HFF-Myc (cell line): Measurements from ENCODE around the gene FAM53B.

Source experiments
- DNase-seq: peaks from one replicate; pipeline ENCODE4 v3.0.0-alpha.2; 2011; ENCODE audit warnings: low read depth; ENCODE audit errors: extremely low read depth
- H3K4me3 ChIP-seq: replicated peaks from 2 replicates; pipeline ENCODE4 v1.5.1; 2011; ENCODE audit warnings: low read depth, mild to moderate bottlenecking, control low read depth, low read length
- TF ChIP-seq, protein P1 (sequence below): IDR thresholded peaks from 2 replicates; pipeline ENCODE4 v1.5.1; 2012; ENCODE audit warnings: mild to moderate bottlenecking, low read depth, low read length, control low read depth; ENCODE audit errors: missing control alignments

The FAM53B gene

DNA sequence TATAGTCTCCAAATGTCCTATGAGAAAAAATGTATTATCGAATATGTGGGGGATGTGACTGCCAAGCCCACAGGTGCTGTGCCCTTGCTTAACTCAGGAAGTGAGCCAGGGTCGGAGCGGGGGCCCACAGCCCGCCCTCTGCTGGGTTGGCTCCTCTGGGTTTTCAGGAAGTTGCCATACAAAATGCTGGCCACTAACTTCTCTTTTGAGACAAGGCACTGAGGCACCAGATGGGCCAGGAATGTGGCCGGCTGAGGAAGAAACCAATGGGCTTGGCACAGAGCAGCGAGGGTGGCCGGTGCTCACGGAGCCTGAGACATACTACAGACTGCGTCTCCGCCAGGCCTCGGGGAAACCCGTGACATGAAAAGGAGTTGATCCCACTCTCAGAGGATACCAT, 58.9 kb downstream of the FAM53B start:
- no peak for DNase-seq
- TF ChIP-seq, protein P1, sequence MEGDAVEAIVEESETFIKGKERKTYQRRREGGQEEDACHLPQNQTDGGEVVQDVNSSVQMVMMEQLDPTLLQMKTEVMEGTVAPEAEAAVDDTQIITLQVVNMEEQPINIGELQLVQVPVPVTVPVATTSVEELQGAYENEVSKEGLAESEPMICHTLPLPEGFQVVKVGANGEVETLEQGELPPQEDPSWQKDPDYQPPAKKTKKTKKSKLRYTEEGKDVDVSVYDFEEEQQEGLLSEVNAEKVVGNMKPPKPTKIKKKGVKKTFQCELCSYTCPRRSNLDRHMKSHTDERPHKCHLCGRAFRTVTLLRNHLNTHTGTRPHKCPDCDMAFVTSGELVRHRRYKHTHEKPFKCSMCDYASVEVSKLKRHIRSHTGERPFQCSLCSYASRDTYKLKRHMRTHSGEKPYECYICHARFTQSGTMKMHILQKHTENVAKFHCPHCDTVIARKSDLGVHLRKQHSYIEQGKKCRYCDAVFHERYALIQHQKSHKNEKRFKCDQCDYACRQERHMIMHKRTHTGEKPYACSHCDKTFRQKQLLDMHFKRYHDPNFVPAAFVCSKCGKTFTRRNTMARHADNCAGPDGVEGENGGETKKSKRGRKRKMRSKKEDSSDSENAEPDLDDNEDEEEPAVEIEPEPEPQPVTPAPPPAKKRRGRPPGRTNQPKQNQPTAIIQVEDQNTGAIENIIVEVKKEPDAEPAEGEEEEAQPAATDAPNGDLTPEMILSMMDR: no peak
- H3K4me3 ChIP-seq: no peak overlapping the region

DNA sequence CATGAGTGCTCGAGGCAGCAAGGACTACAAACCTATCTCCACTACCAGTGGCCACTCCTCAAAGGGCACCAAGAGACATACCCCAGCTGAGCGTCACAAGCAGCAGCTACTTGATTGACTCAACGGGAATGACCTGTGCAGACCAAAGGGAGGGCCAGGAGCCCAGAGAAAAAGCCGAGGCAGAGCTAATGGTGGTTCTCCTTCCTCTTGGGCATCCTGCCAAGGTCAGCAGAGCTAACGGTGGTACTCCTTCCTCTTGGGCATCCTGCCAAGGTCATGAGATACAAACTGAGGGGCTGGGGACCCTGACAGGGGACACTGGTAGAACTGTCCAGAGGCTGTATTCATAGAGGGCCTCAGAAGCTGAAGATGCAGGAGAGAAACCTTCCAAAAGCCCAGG, 60.4 kb downstream of the FAM53B start:
- TF ChIP-seq, protein P1: no peak
- DNase-seq: no peak
- H3K4me3 ChIP-seq: no peak overlapping the region

DNA sequence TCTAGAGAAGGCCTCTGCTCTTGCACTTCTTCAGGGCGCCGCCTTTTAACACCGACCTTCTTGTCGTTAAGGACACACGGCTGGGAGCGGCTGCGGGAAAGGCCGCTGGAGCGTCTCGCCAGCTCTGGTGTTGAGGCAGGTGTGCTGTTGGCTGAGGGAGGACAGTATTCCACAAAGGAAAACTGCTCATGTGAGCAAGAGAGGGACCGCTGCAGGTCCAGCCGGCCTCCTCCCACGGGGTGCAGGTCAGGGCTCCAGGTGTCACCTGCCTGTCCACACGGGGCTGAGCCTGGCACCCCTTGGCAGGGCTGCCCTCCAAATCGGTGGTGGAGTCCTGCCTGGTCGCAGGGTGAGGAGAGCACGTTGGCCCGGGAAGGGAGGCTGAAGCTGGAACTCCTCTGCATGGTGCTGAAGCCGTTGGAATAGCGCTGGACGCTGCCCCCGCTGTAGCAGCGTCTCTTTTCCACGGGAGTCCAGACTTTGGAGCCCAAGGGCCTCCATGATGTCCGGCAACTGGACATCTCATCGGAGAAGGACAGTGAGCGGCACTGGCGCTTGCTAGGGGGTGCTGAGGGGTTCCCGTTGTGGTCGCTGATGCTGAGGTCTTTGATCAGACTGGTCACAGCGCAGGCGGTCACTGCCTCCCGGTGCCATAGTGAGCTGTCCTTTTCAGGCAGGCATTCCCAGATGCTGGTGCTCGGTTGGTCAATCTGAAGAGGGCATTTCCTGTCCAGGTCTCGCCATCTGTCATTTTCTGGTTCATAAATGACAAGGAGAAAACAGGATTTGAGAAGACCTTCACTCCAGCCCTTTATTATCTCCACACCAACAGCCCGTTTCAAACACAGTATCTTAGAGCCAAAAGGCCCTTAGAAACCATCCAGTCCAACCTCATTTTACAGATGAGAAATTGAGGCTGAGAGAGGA, 62.3 kb downstream of the FAM53B start:
- DNase-seq: no peak
- no peak overlapping the region for H3K4me3 ChIP-seq
- TF ChIP-seq, protein P1: no peak

DNA sequence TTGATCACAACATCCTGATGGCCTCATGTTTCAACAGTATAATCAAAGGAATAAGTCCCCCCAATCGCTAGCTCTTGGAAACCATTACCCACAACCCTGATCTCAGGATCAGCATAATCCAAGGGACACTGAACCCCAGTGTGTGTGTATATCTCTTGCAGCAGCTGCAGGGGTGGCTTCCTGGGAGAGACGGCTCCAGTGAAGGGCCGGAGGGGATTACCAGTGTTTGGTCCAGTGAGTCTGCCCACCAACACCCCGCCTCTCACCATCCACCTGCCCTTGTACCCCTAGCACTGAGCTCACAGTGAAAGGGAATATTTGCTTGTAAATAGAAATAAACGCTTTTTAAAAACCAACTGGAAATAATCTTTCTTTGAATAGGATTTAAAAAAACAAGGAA, 63.1 kb downstream of the FAM53B start:
- DNase-seq: no peak
- no peak overlapping the region for H3K4me3 ChIP-seq
- TF ChIP-seq, protein P1: no peak

DNA sequence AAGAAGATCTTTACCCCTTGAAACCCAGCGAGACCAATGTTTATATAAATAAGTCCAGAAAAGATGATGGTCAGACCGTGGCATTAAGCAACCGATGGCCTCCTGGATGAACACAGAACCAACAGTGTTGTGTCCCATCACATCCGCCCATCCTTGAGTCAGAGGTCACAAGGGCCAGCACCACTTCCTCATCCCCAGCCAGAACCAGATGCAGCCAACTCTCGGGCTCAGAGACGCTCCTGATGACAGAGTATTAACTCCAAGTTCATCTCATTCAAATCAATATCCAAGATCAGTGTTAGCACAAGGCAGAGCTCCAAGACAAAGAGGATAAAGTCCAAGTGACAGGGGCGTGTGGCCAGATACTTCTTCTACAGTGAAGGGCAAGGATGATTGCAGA, 63.5 kb downstream of the FAM53B start:
- TF ChIP-seq, protein P1: no peak
- DNase-seq: no peak
- no peak overlapping the region for H3K4me3 ChIP-seq

DNA sequence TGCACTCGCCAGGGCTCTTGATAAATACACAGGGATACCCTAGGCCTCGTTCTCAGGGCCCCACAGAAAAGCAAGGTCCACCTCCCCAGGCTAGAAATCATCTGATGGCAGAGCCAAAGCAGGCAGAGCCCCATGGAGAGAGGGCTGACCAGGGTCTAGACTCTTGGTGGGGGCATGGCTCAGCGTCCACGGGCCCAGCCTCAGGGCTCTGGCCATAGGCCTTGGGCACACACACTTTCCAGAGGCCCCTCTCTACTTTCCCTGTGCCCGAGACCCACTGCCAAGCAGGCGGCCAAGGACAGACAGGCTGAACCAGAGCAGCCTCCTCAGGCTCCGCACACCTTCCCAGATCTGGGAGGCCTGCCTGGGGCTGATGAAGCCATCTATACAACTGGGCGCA, 64.8 kb downstream of the FAM53B start:
- DNase-seq: no peak
- TF ChIP-seq, protein P1: no peak
- no peak overlapping the region for H3K4me3 ChIP-seq
